SK-N-MC (cell line): ENCODE data around the gene ZNF599.

Experiments used
- EZH2 ChIP-seq: fragments of 200-600 bp; sonication (generic); IDR thresholded peaks from one replicate; pipeline ENCODE4 v1.6.1; 2017; ENCODE audit warnings: antibody characterized with exemption
- FOXP2 ChIP-seq: optimal IDR thresholded peaks from 2 replicates; pipeline ENCODE3; 2011; ENCODE audit warnings: mild to moderate bottlenecking, moderate library complexity; ENCODE audit not compliant: insufficient read depth; ENCODE audit errors: extremely low read length, control extremely low read depth
- POLR2AphosphoS5 ChIP-seq: IDR thresholded peaks from 2 replicates; pipeline ENCODE4 v1.6.1; 2012; ENCODE audit warnings: mild to moderate bottlenecking, low read depth, low read length, borderline replicate concordance

DNA sequence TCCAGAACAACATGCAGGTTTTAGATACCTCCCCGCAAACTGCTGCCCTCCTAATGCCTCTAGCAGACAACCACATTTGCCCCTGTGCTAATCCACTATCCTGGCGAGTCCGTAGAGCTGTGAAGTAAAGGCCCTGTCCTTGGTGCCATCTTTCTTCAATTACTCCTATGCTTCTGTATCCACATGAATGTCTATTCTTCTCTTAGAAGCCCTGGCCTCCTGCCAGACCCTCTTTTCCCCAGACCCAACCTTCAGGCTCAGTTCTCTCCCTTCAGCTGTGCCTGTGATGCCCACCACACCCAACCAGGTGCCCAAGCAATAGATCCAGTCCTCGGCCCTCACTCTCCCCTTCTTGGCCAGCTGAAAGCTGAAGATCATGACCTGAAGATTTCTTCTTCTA lies 31.1 kb upstream of the ZNF599 start:
- no peak for TF ChIP-seq POLR2AphosphoS5
- no peak for TF ChIP-seq EZH2
- no peak for TF ChIP-seq FOXP2
